Effector memory CD4-positive, alpha-beta T cell (primary cell): Measurements from ENCODE around the gene SLC25A39.
A peak's percentile ranks its signal among the peaks of the same experiment; 100 is the strongest.

ENCODE experiments used
- DNase-seq, 3 donors: peaks; one replicate each; pipeline ENCODE4 v3.0.0-alpha.2; 2020
- H3K27ac ChIP-seq: 2 replicates; pipeline ENCODE4 v1.7.0; 2013; ENCODE audit warnings: mild to moderate bottlenecking, low read length, moderate library complexity; ENCODE audit not compliant: insufficient read depth, poor library complexity, severe bottlenecking
- H3K27me3 ChIP-seq: replicated peaks from 2 replicates; pipeline ENCODE4 v1.7.0; 2013; ENCODE audit warnings: mild to moderate bottlenecking, low read length; ENCODE audit not compliant: insufficient read depth, control insufficient read depth, poor library complexity, severe bottlenecking
- H3K36me3 ChIP-seq: 2 replicates; pipeline ENCODE4 v1.7.0; 2013; ENCODE audit warnings: mild to moderate bottlenecking, low read length, moderate library complexity; ENCODE audit not compliant: control insufficient read depth, insufficient read depth
- H3K4me1 ChIP-seq: 2 replicates; pipeline ENCODE4 v1.7.0; 2013; ENCODE audit warnings: low read length, mild to moderate bottlenecking; ENCODE audit not compliant: control insufficient read depth, insufficient read depth, poor library complexity, severe bottlenecking
- H3K4me3 ChIP-seq: 2 replicates; pipeline ENCODE4 v1.7.0; 2013; ENCODE audit warnings: low read length, low read depth, mild to moderate bottlenecking; ENCODE audit not compliant: insufficient read depth, poor library complexity, severe bottlenecking
- H3K9me3 ChIP-seq: 2 replicates; pipeline ENCODE4 v1.7.0; 2013; ENCODE audit warnings: mild to moderate bottlenecking, low read length, moderate library complexity; ENCODE audit not compliant: control insufficient read depth

The SLC25A39 gene

GRCh38 chr17:44322236-44322895 is 2.3 kb downstream of the SLC25A39 start:
- Histone ChIP-seq H3K9me3 (no peaks in the 10 kb centered on the region), H3K27ac (no peak overlapping the region), H3K4me1 (peaks cover 8% of the 10 kb centered on the region), H3K4me3 (no peak overlapping the region), H3K36me3 (peaks cover 25% of the 10 kb centered on the region), H3K27me3 (peaks cover under 1% of the 10 kb centered on the region)
- DNase-seq: no peak

GRCh38 chr17:44321246-44322120 is 3.1 kb downstream of the SLC25A39 start:
- H3K27ac ChIP-seq: no peak overlapping the region

GRCh38 chr17:44320066-44320465 is 4.6 kb downstream of the SLC25A39 start:
- Histone ChIP-seq H3K27me3 (peaks cover 6% of the 10 kb centered on the region), H3K9me3 (no peaks in the 10 kb centered on the region), H3K36me3 (peaks cover 25% of the 10 kb centered on the region), H3K4me3 (no peak overlapping the region), H3K4me1 (peaks cover 18% of the 10 kb centered on the region), H3K27ac (no peak overlapping the region)
- DNase-seq: no peak

More at GRCh38 chr17:44321246-44322120, 3.1 kb downstream of the SLC25A39 start:
- H3K4me1 ChIP-seq: peaks cover 8% of the 10 kb centered on the region
- no peak for DNase-seq
- peaks cover 6% of the 10 kb centered on the region for H3K27me3 ChIP-seq
- peaks cover 25% of the 10 kb centered on the region for H3K36me3 ChIP-seq
- no peak overlapping the region for H3K4me3 ChIP-seq
- no peaks in the 10 kb centered on the region for H3K9me3 ChIP-seq

- H3K36me3 ChIP-seq: peaks cover 25% of the 10 kb centered on the region
Measured at GRCh38 chr17:44318077-44318892, 6.3 kb downstream of the SLC25A39 start.

GRCh38 chr17:44317545-44317944 is 7.1 kb downstream of the SLC25A39 start:
- Histone ChIP-seq H3K27me3 (peaks cover 15% of the 10 kb centered on the region), H3K36me3 (peaks cover 25% of the 10 kb centered on the region), H3K27ac (no peak overlapping the region), H3K9me3 (no peaks in the 10 kb centered on the region), H3K4me1 (peaks cover 17% of the 10 kb centered on the region), H3K4me3 (no peak overlapping the region)
- DNase-seq: no peak

More at GRCh38 chr17:44318077-44318892, 6.3 kb downstream of the SLC25A39 start:
- peaks cover 17% of the 10 kb centered on the region for H3K4me1 ChIP-seq
- no peaks in the 10 kb centered on the region for H3K9me3 ChIP-seq
- H3K4me3 ChIP-seq: no peak overlapping the region
- no peak for DNase-seq
- peaks cover 11% of the 10 kb centered on the region for H3K27me3 ChIP-seq
- no peak overlapping the region for H3K27ac ChIP-seq

- Histone ChIP-seq H3K27ac (no peak overlapping the region), H3K9me3 (no peaks in the 10 kb centered on the region), H3K36me3 (peaks cover 17% of the 10 kb centered on the region), H3K4me1 (peaks cover 17% of the 10 kb centered on the region), H3K4me3 (peak overlapping the region; percentile 11), H3K27me3 (peaks cover 15% of the 10 kb centered on the region)
- no peak for DNase-seq
Measured at GRCh38 chr17:44315760-44316731, 8.6 kb downstream of the SLC25A39 start.

GRCh38 chr17:44314869-44315661 is 9.6 kb downstream of the SLC25A39 start:
- H3K36me3 ChIP-seq: peaks cover 7% of the 10 kb centered on the region
- DNase-seq: peak in 1 of 3 donors; percentile 14
- H3K27ac ChIP-seq: no peak overlapping the region
- H3K4me3 ChIP-seq: peak overlapping the region; percentile 51
- H3K27me3 ChIP-seq: peaks cover 15% of the 10 kb centered on the region
- H3K4me1 ChIP-seq: peaks cover 17% of the 10 kb centered on the region
- no peaks in the 10 kb centered on the region for H3K9me3 ChIP-seq

- no peak overlapping the region for H3K27ac ChIP-seq
- H3K9me3 ChIP-seq: no peaks in the 10 kb centered on the region
- H3K36me3 ChIP-seq: peaks cover 1% of the 10 kb centered on the region
- H3K4me3 ChIP-seq: peak overlapping the region; percentile 51
- no peak for DNase-seq
- peaks cover 15% of the 10 kb centered on the region for H3K27me3 ChIP-seq
- H3K4me1 ChIP-seq: peaks cover 17% of the 10 kb centered on the region
Measured at GRCh38 chr17:44314524-44314868, 10.1 kb downstream of the SLC25A39 start.
